ENCODE results near the gene TMEM185A.

- no peak for TF ChIP-seq EP300 (IDR thresholded peaks at IDR 0.05; ENCODE audit: low read depth)
- TF ChIP-seq, protein P1, sequence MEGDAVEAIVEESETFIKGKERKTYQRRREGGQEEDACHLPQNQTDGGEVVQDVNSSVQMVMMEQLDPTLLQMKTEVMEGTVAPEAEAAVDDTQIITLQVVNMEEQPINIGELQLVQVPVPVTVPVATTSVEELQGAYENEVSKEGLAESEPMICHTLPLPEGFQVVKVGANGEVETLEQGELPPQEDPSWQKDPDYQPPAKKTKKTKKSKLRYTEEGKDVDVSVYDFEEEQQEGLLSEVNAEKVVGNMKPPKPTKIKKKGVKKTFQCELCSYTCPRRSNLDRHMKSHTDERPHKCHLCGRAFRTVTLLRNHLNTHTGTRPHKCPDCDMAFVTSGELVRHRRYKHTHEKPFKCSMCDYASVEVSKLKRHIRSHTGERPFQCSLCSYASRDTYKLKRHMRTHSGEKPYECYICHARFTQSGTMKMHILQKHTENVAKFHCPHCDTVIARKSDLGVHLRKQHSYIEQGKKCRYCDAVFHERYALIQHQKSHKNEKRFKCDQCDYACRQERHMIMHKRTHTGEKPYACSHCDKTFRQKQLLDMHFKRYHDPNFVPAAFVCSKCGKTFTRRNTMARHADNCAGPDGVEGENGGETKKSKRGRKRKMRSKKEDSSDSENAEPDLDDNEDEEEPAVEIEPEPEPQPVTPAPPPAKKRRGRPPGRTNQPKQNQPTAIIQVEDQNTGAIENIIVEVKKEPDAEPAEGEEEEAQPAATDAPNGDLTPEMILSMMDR (IDR thresholded peaks at IDR 0.05) = no peak
- no peak for TF ChIP-seq POLR2A (IDR thresholded peaks at IDR 0.05)
Measured at GRCh38 chrX:149628280-149628679, 3.3 kb downstream of the TMEM185A start.
